EH (cell line): ENCODE measurements around the gene IFITM1.
"Not testable (repeated sequence)": the region's sequence is repeated elsewhere in the genome, so short reads cannot be mapped to it uniquely, and the experiment has no call there.

Experiments used
- DNase-seq: peaks from one replicate; pipeline ENCODE4 v3.0.0-alpha.2; 2015; ENCODE audit warnings: low read depth

IFITM1 gene

GRCh38 chr11:346529-346928, 32.7 kb downstream of the IFITM1 start:
- no peak for DNase-seq

GRCh38 chr11:349270-349954, 35.6 kb downstream of the IFITM1 start:
- not testable (repeated sequence) for DNase-seq

- not testable (repeated sequence) for DNase-seq
Measured at GRCh38 chr11:350033-350722, 36.3 kb downstream of the IFITM1 start.

GRCh38 chr11:350723-351255, 36.9 kb downstream of the IFITM1 start:
- peak; percentile 48 for DNase-seq

- DNase-seq = no peak
Measured at GRCh38 chr11:351411-351810, 37.6 kb downstream of the IFITM1 start.

- DNase-seq = no peak
Measured at GRCh38 chr11:352456-353031, 38.7 kb downstream of the IFITM1 start.

GRCh38 chr11:353179-353873, 39.5 kb downstream of the IFITM1 start:
- peak; percentile 83 for DNase-seq

- DNase-seq = peak; percentile 97
Measured at GRCh38 chr11:355581-356458, 42.0 kb downstream of the IFITM1 start.

- DNase-seq = no peak
Measured at GRCh38 chr11:356610-357009, 42.8 kb downstream of the IFITM1 start.

GRCh38 chr11:357582-357981, 43.7 kb downstream of the IFITM1 start:
- DNase-seq = no peak

GRCh38 chr11:358129-358800, 44.4 kb downstream of the IFITM1 start:
- DNase-seq = no peak

- no peak for DNase-seq
Measured at GRCh38 chr11:359181-359714, 45.4 kb downstream of the IFITM1 start.

- no peak for DNase-seq
Measured at GRCh38 chr11:360326-361280, 46.8 kb downstream of the IFITM1 start.

GRCh38 chr11:362642-363442, 49.0 kb downstream of the IFITM1 start:
- DNase-seq = no peak

- DNase-seq = not testable (repeated sequence)
Measured at GRCh38 chr11:363443-363805, 49.6 kb downstream of the IFITM1 start.

GRCh38 chr11:363948-364761, 50.3 kb downstream of the IFITM1 start:
- peak; percentile 69 for DNase-seq
